GM10847 (cell line): ENCODE results near the gene ATP5IF1.

ENCODE experiments used
- POLR2A ChIP-seq: IDR thresholded peaks from 2 replicates; pipeline ENCODE4 v1.6.1; 2011; ENCODE audit not compliant: insufficient read length; ENCODE audit errors: extremely low read depth

ATP5IF1 gene

DNA sequence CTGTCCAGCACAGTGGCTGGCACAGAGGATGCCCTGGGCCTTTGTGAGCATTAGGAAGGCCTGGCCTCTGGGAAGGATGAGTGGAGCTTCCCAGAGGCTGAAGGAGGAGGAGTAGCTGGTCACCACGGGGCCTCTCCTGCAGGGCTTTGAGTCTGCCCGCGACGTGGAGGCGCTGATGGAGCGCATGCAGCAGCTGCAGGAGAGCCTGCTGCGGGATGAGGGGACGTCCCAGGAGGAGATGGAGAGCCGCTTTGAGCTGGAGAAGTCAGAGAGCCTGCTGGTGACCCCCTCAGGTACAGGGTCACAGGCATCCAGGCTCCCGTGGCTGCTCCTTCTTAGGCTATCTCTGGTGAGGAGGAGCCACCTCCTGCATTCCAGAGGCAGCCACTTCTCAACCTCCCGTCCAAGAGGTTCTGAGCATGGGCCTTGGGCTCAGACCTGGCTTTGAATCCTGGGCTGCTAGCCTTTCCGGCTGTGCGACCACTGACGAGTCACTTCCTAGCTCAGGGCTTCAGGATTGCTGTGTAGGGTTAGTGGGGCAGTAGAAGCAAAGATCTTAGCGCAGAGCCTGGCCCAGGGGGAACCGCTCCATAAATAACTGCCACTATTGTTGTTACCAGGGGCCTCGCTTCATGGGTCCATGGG, 37.4 kb downstream of the ATP5IF1 start:
- TF ChIP-seq POLR2A: no peak

DNA sequence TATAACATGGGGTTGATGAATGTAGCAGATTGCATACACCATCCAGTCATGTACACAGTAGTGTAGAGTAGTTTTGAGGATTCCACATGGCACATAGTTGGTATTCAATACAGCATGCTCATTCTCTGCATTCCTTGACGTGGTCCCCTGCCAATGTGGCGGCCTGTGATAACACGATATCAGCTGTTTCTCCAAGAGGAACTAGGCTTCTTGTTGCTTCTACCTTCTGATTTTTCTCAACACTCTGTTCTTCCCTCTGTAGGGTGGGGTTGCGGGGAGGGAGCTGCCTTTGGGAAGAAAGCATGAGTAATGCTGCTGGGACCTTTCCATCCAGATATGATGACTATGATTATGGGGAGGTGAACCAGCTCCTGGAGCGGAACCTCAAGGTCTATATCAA, 42.8 kb downstream of the ATP5IF1 start:
- no peak for TF ChIP-seq POLR2A

DNA sequence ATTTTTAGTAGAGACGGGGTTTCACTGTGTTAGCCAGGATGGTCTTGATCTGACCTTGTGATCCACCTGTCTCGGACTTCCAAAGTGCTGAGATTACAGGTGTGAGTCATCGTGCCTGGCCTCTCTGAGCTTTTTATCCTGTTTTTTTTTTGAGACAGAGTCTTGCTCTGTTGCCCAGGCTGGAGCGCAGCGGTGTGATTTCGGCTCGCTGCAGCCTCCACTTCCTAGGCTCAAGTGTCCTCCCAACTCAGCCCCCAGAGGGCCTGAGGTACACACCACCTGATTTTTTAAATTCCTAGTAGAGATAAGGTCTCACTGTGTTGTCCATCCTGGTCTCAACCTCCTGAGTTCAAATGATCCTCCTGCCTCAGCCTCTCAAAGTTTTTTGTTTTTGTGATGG, 43.8 kb downstream of the ATP5IF1 start:
- TF ChIP-seq POLR2A: no peak

DNA sequence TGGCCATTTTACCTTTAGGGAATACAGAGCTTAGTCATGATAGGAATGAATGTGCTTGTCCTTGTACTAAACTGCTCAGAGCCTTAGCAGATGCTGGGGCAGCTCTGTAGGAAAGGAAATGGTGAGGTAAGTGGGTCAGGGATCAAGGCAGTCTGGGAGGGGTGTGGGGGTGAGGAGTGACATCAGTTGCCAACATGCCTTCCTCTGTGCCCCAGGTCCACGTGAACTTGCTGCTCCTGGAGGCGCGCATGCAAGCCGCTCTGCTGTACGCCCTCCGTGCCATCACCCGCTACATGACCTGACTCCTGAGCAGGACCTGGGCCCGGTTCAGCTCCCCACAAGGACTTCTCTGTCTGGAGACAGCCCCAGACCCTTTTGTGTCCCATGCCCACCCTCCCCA, 44.6 kb downstream of the ATP5IF1 start:
- no peak for TF ChIP-seq POLR2A

DNA sequence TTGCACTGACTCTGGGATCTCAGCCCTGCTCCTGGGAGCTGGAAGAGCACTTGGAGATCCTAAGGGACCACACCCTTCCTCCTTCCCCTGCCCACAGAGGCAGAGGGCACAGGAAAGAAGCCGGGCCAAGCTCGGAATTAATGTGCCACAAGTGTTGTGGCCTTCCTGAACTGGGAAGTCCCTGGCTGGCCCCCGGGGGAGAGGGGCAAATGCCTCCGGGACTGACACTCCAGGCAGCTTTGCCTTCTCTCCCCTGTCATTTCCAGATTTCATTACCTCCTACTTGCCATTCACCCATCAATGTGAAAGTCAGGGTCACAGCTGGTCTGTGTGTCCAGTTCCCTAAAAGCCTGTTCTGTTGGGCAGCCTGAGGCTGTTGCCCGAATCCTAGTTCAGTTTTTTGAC, 45.1 kb downstream of the ATP5IF1 start:
- TF ChIP-seq POLR2A: no peak

DNA sequence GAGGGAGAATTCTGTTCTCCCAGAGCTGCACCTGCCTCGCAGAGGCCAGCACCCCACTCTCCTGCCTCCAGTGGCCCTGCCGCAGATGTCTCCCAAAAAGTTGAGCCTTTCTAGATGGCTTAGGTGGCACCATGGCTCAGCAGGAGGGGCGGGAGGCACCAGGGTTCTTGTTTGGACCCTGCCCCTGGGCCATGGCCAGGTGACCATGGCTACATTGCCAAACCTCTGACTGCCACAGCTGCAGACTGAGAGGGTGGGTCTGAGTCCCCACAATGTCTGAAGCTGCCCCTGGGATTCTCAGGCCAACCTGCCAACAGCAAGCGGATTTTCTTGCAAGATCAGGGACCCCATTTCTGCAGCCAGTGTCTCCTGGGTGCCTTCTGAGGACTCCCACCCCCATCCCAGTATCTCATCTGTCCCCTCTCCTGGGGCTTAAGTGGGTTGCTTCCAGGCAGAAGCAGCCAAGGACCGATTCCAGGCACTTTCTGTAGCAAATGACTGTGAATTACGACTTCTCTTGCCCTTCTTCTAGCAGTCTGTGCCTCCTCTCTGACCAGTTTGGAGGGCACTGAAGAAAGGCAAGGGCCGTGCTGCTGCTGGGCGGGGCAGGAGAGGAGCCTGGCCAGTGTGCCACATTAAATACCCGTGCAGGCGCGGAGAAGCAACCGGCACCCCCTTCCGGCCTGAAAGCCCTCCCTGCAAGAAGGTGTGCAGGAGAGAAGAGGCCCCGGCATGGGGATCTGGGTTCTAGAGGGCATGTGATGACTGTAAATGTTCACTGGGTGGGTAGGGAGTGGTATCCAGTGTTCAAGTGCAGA, 45.9 kb downstream of the ATP5IF1 start:
- no peak for TF ChIP-seq POLR2A

DNA sequence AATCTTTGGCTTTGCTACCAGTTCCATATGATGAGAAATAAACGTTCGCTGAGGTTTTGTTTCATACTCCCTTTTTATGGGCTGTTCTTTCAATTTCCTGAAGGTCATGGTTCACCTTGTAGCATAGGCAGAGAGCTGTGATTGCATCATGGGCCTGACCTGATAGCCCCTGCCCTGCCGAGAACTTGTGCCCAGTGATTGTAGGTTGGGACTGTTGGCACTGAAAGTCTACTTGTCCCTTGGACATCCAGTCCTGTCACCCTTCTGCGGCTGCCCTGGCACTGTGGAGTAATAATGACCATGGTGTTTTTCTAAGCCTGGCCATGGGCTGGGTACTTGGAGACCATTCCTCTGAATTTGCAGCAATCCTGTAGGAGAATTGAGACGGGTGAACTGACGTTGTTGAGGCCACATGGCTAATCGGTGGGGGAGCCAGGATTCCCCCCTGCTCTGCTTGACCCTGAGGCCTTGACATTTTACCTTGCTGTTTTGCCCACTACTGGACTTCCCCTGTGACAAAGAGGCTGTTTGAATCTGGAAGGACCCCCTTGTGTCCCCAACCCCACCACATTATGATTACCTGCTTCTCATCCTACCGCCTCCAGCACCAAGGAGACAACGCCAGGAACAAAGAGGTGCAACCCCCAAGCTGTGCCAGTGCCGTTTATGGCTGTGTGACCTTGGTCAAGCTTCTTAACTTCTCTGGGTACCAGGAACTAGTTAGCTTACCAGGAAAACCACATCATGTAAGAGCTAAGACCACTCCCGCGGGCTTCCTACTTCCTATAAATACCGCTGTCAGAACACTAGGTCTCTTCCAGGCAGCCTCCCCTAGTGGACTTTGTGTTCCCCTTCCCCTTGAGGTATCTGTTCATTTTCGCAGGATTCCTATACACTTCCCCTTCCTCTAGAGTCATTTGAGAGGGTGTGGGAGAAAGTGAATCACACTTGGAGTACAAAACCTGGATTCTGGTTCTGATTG, 46.8 kb downstream of the ATP5IF1 start:
- no peak for TF ChIP-seq POLR2A

DNA sequence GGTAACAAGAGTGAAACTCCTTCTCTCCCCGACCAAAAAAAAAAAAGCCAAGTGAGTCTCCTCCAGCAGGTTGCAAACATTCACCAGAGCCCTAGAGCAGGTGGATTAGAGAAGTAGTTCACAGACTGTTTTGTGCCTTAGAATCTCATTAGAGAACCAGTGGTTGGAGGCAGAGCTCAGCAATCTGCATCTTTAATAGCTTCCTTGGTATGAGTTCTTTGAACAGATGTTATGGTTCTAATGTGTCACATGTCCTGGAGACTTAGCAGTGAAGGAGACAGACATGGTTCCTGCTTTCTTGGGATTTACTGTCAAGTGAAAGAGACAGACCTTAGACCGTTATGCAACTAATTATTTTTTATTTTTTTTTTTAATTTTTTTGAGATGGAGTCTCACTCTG, 50.2 kb downstream of the ATP5IF1 start:
- TF ChIP-seq POLR2A: no peak
